ENCODE results near the gene SMTNL1. TPM values are rescaled to one million over a fixed set of nuclear protein-coding genes. Genes with fewer than 3 reads are reported as not detected.

Gene SMTNL1
- total RNA-seq, 1 experiment from 2014 or later: not detected

DNA sequence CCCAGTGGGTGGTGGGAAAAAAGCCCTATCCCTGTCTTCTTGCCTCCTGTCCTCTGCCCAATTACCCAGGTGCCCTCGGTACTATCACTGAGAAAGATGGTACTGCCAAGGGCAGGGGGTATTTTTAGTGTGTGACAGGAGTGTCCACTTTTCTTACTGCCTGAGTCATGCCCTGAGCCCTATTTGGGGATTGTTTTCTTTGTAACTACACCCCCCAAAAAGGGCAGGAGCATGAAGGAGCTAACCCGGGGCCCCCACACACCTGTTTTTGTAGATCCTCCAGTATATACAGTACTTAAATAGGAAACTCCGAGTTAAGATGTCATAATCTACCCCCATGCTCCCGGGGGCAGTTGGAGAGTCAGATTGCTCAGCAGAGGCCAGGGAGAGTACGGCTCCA lies 3.8 kb downstream of the SMTNL1 start:
- Histone ChIP-seq H2AFZ (ENCODE audit: low read length) (no peak overlapping the region), H2BK20ac (ENCODE audit: low read depth, low read length, poor library complexity, severe bottlenecking) (no peak overlapping the region), H4K5ac (ENCODE audit: insufficient read length, low read depth, low read length) (no peak overlapping the region), H3K79me1 (ENCODE audit: insufficient read depth, low read depth, low read length, poor library complexity, severe bottlenecking) (no peaks in the 10 kb centered on the region), H3K4me1 (ENCODE audit: insufficient read depth, low read length) (peaks cover 4% of the 10 kb centered on the region; the same call in 1 of the 2 replicates), H3K9me3 (ENCODE audit: control insufficient read depth, low read depth, low read length) (no peaks in the 10 kb centered on the region), H3K27me3 (ENCODE audit: insufficient read depth, low read length) (no peaks in the 10 kb centered on the region), H2BK120ac (ENCODE audit: low read depth, low read length, poor library complexity, severe bottlenecking) (no peak overlapping the region), H4K20me1 (ENCODE audit: control insufficient read depth, insufficient read depth, insufficient read length) (no peaks in the 10 kb centered on the region), H4K91ac (ENCODE audit: insufficient read length, low read depth, low read length) (no peak overlapping the region), H3K27ac (ENCODE audit: insufficient read length, low read depth, low read length) (no peak overlapping the region), H2AK5ac (ENCODE audit: insufficient read length, low read length) (no peak overlapping the region), H2BK15ac (ENCODE audit: low read depth, low read length) (no peak overlapping the region), H3T11ph (ENCODE audit: low read length) (no peak overlapping the region), H3K9ac (ENCODE audit: extremely low read depth, insufficient read length, low read length) (no peak overlapping the region), H3K23ac (ENCODE audit: insufficient read length, low read depth, low read length) (no peak overlapping the region), H3K18ac (ENCODE audit: insufficient read length, low read depth, low read length) (no peak overlapping the region), H2BK5ac (ENCODE audit: insufficient read length, low read length) (no peak overlapping the region), H4K8ac (replicated peaks; ENCODE audit: insufficient read length, low read depth, low read length) (no peak overlapping the region), H3K4me2 (ENCODE audit: insufficient read depth, insufficient read length, low read length) (no peak overlapping the region), H3K4ac (ENCODE audit: low read depth, low read length) (no peak overlapping the region), H3K79me2 (ENCODE audit: insufficient read depth, low read length) (no peaks in the 10 kb centered on the region), H3K23me2 (ENCODE audit: insufficient read length, low read depth, low read length, poor library complexity, severe bottlenecking) (no peaks in the 10 kb centered on the region), H3K56ac (ENCODE audit: insufficient read length, low read depth, low read length) (no peak overlapping the region), H2BK12ac (ENCODE audit: insufficient read length, low read depth, low read length) (no peak overlapping the region), H3K14ac (ENCODE audit: insufficient read depth, low read length) (no peak overlapping the region)
- H3K4me1 Mint-ChIP-seq: peaks cover 29 to 50% of the 10 kb centered on the region in 2 experiments
- no peak overlapping the region for H3K27ac Mint-ChIP-seq
- DNase-seq: no peak
- no peaks in the 10 kb centered on the region for H3K9me3 Mint-ChIP-seq
- peaks cover 41% of the 10 kb centered on the region for H3K27me3 Mint-ChIP-seq (ENCODE audit: low read depth)
- no peak for TF ChIP-seq CTCF (conservative IDR thresholded peaks at IDR 0.05)
- H3K36me3 Mint-ChIP-seq (ENCODE audit: insufficient read depth in 1 of 3, low read depth in 3 of 3): peaks cover 0 to 3% (median 0%) of the 10 kb centered on the region in 3 experiments; a peak in 1 of 7 replicates
- WGBS (ENCODE audit: extremely low coverage, insufficient read length, low lambda C conversion rate): no CpG with 5 or more reads among the region's 5 CpGs
- H3K4me3 Mint-ChIP-seq: no peak overlapping the region

Measured in H9 (cell line).